MM.1S (cell line): ENCODE data around the gene CYB5R4.

ENCODE experiments used
- DNase-seq: peaks from one replicate; pipeline ENCODE4 v3.0.0-alpha.2; 2015
- H2AFZ ChIP-seq: fragments of 300-600 bp; sonication (generic); 2 replicates; pipeline ENCODE4 v1.6.0; 2016; ENCODE audit warnings: antibody characterized with exemption, low read length
- H3F3A ChIP-seq: fragments of 300-600 bp; sonication (generic); 2 replicates; pipeline ENCODE4 v1.6.1; 2016; ENCODE audit warnings: mild to moderate bottlenecking, antibody characterized with exemption, low read length, moderate library complexity, mixed read lengths; ENCODE audit not compliant: insufficient read depth
- H3K27ac ChIP-seq: fragments of 300-600 bp; sonication (generic); 2 replicates; pipeline ENCODE4 v1.5.1; 2016; ENCODE audit warnings: mild to moderate bottlenecking, low read length
- H3K27me3 ChIP-seq: fragments of 300-600 bp; sonication (generic); replicated peaks from 2 replicates; pipeline ENCODE4 v1.6.0; 2016; ENCODE audit warnings: low read length; ENCODE audit not compliant: insufficient read depth
- H3K36me3 ChIP-seq: fragments of 300-600 bp; sonication (generic); replicated peaks from 2 replicates; pipeline ENCODE4 v1.6.1; 2016; ENCODE audit warnings: mild to moderate bottlenecking, low read length, mixed read lengths; ENCODE audit not compliant: insufficient read depth
- H3K4me1 ChIP-seq: fragments of 300-600 bp; sonication (generic); 2 replicates; pipeline ENCODE4 v1.6.1; 2016; ENCODE audit warnings: low read length, mixed read lengths
- H3K4me2 ChIP-seq: fragments of 300-600 bp; sonication (generic); 2 replicates; pipeline ENCODE4 v1.6.0; 2016; ENCODE audit warnings: low read depth, low read length
- H3K4me3 ChIP-seq: fragments of 300-600 bp; sonication (generic); 2 replicates; pipeline ENCODE4 v1.5.1; 2016; ENCODE audit warnings: low read length, mixed read lengths
- H3K79me2 ChIP-seq: fragments of 300-600 bp; sonication (generic); 2 replicates; pipeline ENCODE4 v1.6.1; 2016; ENCODE audit warnings: mixed run types, low read length, mixed read lengths
- H3K9ac ChIP-seq: fragments of 300-600 bp; sonication (generic); 2 replicates; pipeline ENCODE4 v1.6.1; 2016; ENCODE audit warnings: low read length, mixed read lengths
- H3K9me2 ChIP-seq: fragments of 300-600 bp; sonication (generic); replicated peaks from 2 replicates; pipeline ENCODE4 v1.6.1; 2016; ENCODE audit warnings: mild to moderate bottlenecking, low read length, mixed read lengths; ENCODE audit not compliant: insufficient read depth
- H3K9me3 ChIP-seq: fragments of 300-600 bp; sonication (generic); replicated peaks from 2 replicates; pipeline ENCODE4 v1.6.1; 2016; ENCODE audit warnings: mild to moderate bottlenecking, low read length, mixed read lengths; ENCODE audit not compliant: insufficient read depth
- H4K20me1 ChIP-seq: fragments of 300-600 bp; sonication (generic); 2 replicates; pipeline ENCODE4 v1.6.1; 2016; ENCODE audit warnings: mild to moderate bottlenecking, low read length, moderate library complexity, mixed read lengths; ENCODE audit not compliant: insufficient read depth
- EZH2 ChIP-seq: fragments of 300-600 bp; sonication (generic); optimal IDR thresholded peaks from 2 replicates; pipeline ENCODE3; 2017; ENCODE audit warnings: low read depth, mild to moderate bottlenecking, antibody characterized with exemption, low read length, mixed read lengths
- EZH2phosphoT487 ChIP-seq: fragments of 300-600 bp; sonication (generic); IDR thresholded peaks from 2 replicates; pipeline ENCODE4 v1.6.1; 2018; ENCODE audit warnings: antibody characterized with exemption, low read length
- TF ChIP-seq, protein P1 (sequence below): fragments of 300-600 bp; sonication (generic); IDR thresholded peaks from 2 replicates; pipeline ENCODE4 v1.5.1; 2016; ENCODE audit warnings: antibody characterized with exemption, low read length, mixed read lengths

CYB5R4 gene

DNA sequence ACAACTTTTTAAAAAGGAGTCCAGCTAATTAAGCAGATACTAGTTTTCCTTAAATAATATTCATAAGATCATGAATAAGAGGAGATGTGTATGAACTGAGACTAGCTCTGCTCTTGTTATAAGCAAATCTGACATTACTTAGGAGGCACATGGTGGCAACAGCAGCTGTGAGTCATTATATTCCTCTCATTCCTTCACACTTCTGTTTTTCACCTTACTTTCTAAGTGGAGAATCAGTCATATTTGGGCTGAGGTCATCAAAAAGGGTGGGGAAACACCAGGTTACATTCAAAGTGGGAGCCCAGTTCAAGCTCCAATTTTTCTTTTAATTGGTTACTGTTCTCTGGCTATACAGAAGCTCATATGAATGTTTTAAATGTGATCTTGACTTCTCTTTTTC, 12.3 kb upstream of the CYB5R4 start:
- no peak overlapping the region for H3K4me2 ChIP-seq
- no peak overlapping the region for H2AFZ ChIP-seq
- TF ChIP-seq, protein P1, sequence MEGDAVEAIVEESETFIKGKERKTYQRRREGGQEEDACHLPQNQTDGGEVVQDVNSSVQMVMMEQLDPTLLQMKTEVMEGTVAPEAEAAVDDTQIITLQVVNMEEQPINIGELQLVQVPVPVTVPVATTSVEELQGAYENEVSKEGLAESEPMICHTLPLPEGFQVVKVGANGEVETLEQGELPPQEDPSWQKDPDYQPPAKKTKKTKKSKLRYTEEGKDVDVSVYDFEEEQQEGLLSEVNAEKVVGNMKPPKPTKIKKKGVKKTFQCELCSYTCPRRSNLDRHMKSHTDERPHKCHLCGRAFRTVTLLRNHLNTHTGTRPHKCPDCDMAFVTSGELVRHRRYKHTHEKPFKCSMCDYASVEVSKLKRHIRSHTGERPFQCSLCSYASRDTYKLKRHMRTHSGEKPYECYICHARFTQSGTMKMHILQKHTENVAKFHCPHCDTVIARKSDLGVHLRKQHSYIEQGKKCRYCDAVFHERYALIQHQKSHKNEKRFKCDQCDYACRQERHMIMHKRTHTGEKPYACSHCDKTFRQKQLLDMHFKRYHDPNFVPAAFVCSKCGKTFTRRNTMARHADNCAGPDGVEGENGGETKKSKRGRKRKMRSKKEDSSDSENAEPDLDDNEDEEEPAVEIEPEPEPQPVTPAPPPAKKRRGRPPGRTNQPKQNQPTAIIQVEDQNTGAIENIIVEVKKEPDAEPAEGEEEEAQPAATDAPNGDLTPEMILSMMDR: no peak
- TF ChIP-seq EZH2: no peak
- TF ChIP-seq EZH2phosphoT487: no peak
- H3K4me3 ChIP-seq: no peak overlapping the region
- no peaks in the 10 kb centered on the region for H3K36me3 ChIP-seq
- no peaks in the 10 kb centered on the region for H3K27me3 ChIP-seq
- H3K79me2 ChIP-seq: no peaks in the 10 kb centered on the region
- H3K27ac ChIP-seq: no peak overlapping the region
- H3K4me1 ChIP-seq: no peaks in the 10 kb centered on the region
- H4K20me1 ChIP-seq: no peaks in the 10 kb centered on the region
- no peaks in the 10 kb centered on the region for H3K9me2 ChIP-seq
- DNase-seq: no peak
- H3K9ac ChIP-seq: no peak overlapping the region
- H3F3A ChIP-seq: no peaks in the 10 kb centered on the region
- no peaks in the 10 kb centered on the region for H3K9me3 ChIP-seq

DNA sequence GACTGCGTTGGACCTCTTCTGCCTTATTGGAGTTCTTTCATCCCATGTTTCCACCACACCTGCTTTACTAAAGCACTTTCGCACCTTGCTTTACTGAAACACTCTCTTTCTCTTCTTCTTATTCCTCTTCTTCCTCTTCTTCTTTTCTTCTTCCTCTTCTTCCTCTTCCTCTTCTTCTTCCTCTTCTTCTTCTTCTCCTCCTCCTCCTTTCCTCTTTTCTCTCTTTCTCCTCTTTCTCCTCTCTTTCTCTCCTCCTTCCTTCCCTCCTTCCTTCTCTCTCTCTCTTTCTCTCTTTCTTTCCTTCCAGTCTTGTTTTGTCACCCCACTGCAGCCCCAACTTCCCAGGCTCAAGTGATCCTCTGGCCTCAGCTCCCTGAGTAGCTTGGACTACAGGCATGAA, 10.4 kb upstream of the CYB5R4 start:
- no peaks in the 10 kb centered on the region for H3K36me3 ChIP-seq

DNA sequence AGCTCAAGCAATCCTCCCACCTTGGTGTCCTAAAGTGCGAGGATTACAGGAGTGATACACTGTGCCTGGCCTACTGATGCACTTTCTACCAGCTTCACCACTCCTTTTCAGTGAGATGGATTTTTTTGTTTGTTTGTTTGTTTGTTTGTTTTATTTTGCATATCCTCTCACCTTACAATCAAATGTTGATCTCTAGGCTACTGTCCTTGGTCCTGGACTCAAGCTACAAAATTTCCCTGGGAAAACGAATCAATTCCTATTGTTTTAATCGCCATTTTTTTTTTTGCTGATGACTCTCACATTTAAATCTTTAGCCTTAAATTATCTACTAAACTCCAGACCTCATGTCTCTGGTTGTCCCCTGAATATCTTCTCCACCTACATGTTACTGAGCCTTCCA, 9.9 kb upstream of the CYB5R4 start:
- H3K9me3 ChIP-seq: no peaks in the 10 kb centered on the region
- no peaks in the 10 kb centered on the region for H3K9me2 ChIP-seq
- H3K79me2 ChIP-seq: no peaks in the 10 kb centered on the region
- H2AFZ ChIP-seq: no peak overlapping the region
- no peak overlapping the region for H3K4me3 ChIP-seq
- no peaks in the 10 kb centered on the region for H4K20me1 ChIP-seq
- H3K4me2 ChIP-seq: no peak overlapping the region
- TF ChIP-seq EZH2 (no peak), EZH2phosphoT487 (no peak)
- TF ChIP-seq, protein P1: no peak
- no peaks in the 10 kb centered on the region for H3K27me3 ChIP-seq
- H3K4me1 ChIP-seq: no peaks in the 10 kb centered on the region
- DNase-seq: no peak
- H3K9ac ChIP-seq: no peak overlapping the region
- no peaks in the 10 kb centered on the region for H3F3A ChIP-seq
- H3K27ac ChIP-seq: no peak overlapping the region
- H3K36me3 ChIP-seq: no peaks in the 10 kb centered on the region

More for the DNA sequence above, 10.4 kb upstream of the CYB5R4 start:
- Histone ChIP-seq H2AFZ (no peak overlapping the region), H3F3A (no peaks in the 10 kb centered on the region), H3K4me2 (no peak overlapping the region), H3K9me3 (no peaks in the 10 kb centered on the region), H3K27ac (no peak overlapping the region), H3K79me2 (no peaks in the 10 kb centered on the region), H3K27me3 (no peaks in the 10 kb centered on the region), H4K20me1 (no peaks in the 10 kb centered on the region), H3K4me1 (no peaks in the 10 kb centered on the region), H3K9me2 (no peaks in the 10 kb centered on the region), H3K9ac (no peak overlapping the region), H3K4me3 (no peak overlapping the region)
- DNase-seq: no peak
- TF ChIP-seq, protein P1: no peak
- TF ChIP-seq EZH2 (no peak), EZH2phosphoT487 (no peak)
